ENCODE results near the gene PRR14L. TPM values are rescaled to one million over a fixed set of nuclear protein-coding genes. Genes with fewer than 3 reads are reported as not detected.

The PRR14L gene
- total RNA-seq, 1 experiment from 2014 or later = 138 TPM

GRCh38 chr22:31748490-31748889 is 1.4 kb downstream of the PRR14L start:
- H3K9ac ChIP-seq (ENCODE audit: extremely low read depth, insufficient read length, low read length) = peak overlapping the region; percentile 96
- Mint-ChIP-seq H3K9me3 (no peaks in the 10 kb centered on the region; a peak in 1 of 5 replicates), H3K27ac (peak overlapping the region; percentile 78 to 94 (median 93); a peak in 5 of 7 replicates), H3K4me1 (peaks cover 51 to 52% of the 10 kb centered on the region in 2 experiments), H3K4me3 (peak overlapping the region; percentile 90 to 95), H3K27me3 (ENCODE audit: low read depth) (no peaks in the 10 kb centered on the region), H3K36me3 (ENCODE audit: insufficient read depth in 1 of 3, low read depth in 3 of 3) (peaks cover 7 to 31% (median 26%) of the 10 kb centered on the region in 3 experiments; a peak in 5 of 7 replicates)
- TF ChIP-seq CTCF (conservative IDR thresholded peaks at IDR 0.05) = no peak
- no peak overlapping the region for H3K4ac ChIP-seq (ENCODE audit: low read depth, low read length)
- no peak overlapping the region for H2BK120ac ChIP-seq (ENCODE audit: low read depth, low read length, poor library complexity, severe bottlenecking)
- no peak overlapping the region for H4K91ac ChIP-seq (ENCODE audit: insufficient read length, low read depth, low read length)
- H3K23me2 ChIP-seq (ENCODE audit: insufficient read length, low read depth, low read length, poor library complexity, severe bottlenecking) = peaks cover 16% of the 10 kb centered on the region
- H2BK12ac ChIP-seq (ENCODE audit: insufficient read length, low read depth, low read length) = no peak overlapping the region
- peaks cover 14% of the 10 kb centered on the region; the same call in 1 of the 2 replicates for H3K79me2 ChIP-seq (ENCODE audit: insufficient read depth, low read length)
- H3K27ac ChIP-seq (ENCODE audit: insufficient read length, low read depth, low read length) = no peak overlapping the region
- no peak overlapping the region for H4K8ac ChIP-seq (replicated peaks; ENCODE audit: insufficient read length, low read depth, low read length)
- H3K4me1 ChIP-seq (ENCODE audit: insufficient read depth, low read length) = peaks cover 2% of the 10 kb centered on the region
- no peak overlapping the region for H4K5ac ChIP-seq (ENCODE audit: insufficient read length, low read depth, low read length)
- H2BK20ac ChIP-seq (ENCODE audit: low read depth, low read length, poor library complexity, severe bottlenecking) = no peak overlapping the region
- no peaks in the 10 kb centered on the region for H4K20me1 ChIP-seq (ENCODE audit: control insufficient read depth, insufficient read depth, insufficient read length)
- H3K56ac ChIP-seq (ENCODE audit: insufficient read length, low read depth, low read length) = no peak overlapping the region
- no peak overlapping the region for H2BK5ac ChIP-seq (ENCODE audit: insufficient read length, low read length)
- no CpG with 5 or more reads among the region's 2 CpGs for WGBS (ENCODE audit: extremely low coverage, insufficient read length, low lambda C conversion rate)
- H3K79me1 ChIP-seq (ENCODE audit: insufficient read depth, low read depth, low read length, poor library complexity, severe bottlenecking) = peaks cover 3% of the 10 kb centered on the region
- no peak for DNase-seq
- no peak overlapping the region for H3T11ph ChIP-seq (ENCODE audit: low read length)
- H3K23ac ChIP-seq (ENCODE audit: insufficient read length, low read depth, low read length) = no peak overlapping the region
- no peak overlapping the region for H2BK15ac ChIP-seq (ENCODE audit: low read depth, low read length)
- peak overlapping the region; percentile 97 for H3K4me2 ChIP-seq (ENCODE audit: insufficient read depth, insufficient read length, low read length)
- H3K9me3 ChIP-seq (ENCODE audit: control insufficient read depth, low read depth, low read length) = no peaks in the 10 kb centered on the region
- H3K27me3 ChIP-seq (ENCODE audit: insufficient read depth, low read length) = no peaks in the 10 kb centered on the region
- no peak overlapping the region for H2AK5ac ChIP-seq (ENCODE audit: insufficient read length, low read length)
- H3K14ac ChIP-seq (ENCODE audit: insufficient read depth, low read length) = no peak overlapping the region
- H3K18ac ChIP-seq (ENCODE audit: insufficient read length, low read depth, low read length) = no peak overlapping the region
- H2AFZ ChIP-seq (ENCODE audit: low read length) = no peak overlapping the region
